CD4-positive, alpha-beta T cell treated with Interleukin-4 for 4 hours (primary cell): ENCODE measurements around the gene CDK16.

ENCODE experiments used
- DNase-seq: peaks from one replicate; pipeline ENCODE4 v3.0.0-alpha.2; 2020

Gene CDK16

GRCh38 chrX:47209508-47210238 lies 8.8 kb upstream of the CDK16 start:
- DNase-seq = no peak

GRCh38 chrX:47210661-47211425 lies 7.6 kb upstream of the CDK16 start:
- DNase-seq = no peak

GRCh38 chrX:47212381-47213293 lies 5.8 kb upstream of the CDK16 start:
- no peak for DNase-seq

DNA sequence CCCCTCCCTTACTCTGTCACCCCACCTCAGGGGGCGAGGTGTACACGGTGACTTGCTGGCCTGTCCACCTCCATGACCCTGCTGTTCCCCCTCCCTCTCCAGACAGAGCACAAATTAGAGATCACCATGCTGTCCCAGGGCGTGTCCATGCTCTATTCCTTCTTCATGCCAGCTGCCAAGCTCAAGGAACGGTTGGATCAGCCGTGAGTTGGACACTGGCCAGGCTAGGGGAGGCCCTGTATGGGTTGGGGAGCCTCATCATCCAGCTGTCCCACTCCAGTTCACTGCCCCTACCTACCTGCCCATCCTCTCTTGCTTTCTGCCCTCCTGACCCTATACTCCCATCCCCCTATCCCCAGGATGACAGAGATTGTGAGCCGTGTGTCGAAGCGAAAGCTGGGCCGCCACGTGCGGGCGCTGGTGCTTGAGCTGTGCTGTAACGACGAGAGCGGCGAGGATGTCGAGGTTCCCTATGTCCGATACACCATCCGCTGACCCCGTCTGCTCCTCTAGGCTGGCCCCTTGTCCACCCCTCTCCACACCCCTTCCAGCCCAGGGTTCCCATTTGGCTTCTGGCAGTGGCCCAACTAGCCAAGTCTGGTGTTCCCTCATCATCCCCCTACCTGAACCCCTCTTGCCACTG lies 3.9 kb upstream of the CDK16 start:
- DNase-seq = no peak

GRCh38 chrX:47215291-47215900 lies 3.1 kb upstream of the CDK16 start:
- DNase-seq = no peak

- DNase-seq = no peak
Measured at GRCh38 chrX:47216393-47216925, 2.0 kb upstream of the CDK16 start.

DNA sequence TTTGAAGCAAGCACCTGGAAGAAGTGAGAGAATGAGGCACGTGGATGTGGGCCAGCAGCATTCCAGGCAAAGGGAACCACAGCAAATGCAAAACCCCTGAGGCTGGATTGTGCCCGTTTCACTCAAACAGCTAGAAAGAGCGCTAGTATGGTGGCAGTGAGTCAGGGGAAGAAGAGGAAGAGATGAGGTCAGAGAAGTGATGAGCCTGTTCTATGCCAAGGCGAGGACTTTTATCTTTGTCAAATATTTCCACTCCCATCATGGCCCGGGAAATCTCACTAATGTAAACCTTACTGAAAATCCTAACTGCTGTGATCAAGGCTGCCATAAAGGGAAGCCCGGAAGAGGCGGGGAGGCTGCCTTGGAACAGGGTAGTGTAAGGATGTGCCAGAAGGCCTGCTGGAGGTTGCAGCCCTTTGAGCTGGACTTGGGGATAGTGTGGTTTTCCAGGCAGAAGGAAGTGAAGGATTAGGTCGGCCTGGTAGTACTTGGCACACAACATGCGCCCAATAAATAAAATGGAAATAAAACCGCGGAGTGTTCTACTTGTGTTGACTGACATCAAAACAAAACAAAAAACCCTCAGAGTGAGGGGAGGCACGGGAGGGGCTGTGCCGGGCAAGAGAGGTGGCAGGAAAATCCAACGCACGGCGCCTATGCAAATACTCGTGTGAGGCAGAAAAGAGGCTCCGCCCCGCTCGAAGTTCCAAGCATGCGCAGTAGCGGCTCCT lies 1.2 kb upstream of the CDK16 start:
- peak; percentile 29 for DNase-seq

DNA sequence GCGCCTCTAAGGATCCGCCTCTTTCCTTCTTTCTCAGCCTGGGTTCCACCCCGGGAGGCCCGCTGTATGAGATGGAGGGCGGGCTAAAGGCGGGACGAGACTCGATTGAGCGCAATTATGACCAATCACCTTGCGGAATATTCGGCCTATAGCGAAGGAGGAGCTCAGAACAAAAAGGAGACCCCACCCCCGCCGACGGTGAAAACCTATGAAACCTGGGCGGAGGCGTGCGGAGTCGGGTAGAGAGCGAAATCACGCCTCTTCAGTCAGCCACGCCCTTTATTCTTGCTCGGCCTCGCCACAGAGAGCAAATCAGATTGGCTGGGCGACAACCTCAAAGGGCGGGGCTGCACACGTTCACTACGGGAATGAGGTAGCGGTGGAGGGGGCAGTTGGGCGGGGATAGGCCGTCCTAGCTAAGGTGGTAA lies 615 bp upstream of the CDK16 start:
- DNase-seq = peak; percentile 99

DNA sequence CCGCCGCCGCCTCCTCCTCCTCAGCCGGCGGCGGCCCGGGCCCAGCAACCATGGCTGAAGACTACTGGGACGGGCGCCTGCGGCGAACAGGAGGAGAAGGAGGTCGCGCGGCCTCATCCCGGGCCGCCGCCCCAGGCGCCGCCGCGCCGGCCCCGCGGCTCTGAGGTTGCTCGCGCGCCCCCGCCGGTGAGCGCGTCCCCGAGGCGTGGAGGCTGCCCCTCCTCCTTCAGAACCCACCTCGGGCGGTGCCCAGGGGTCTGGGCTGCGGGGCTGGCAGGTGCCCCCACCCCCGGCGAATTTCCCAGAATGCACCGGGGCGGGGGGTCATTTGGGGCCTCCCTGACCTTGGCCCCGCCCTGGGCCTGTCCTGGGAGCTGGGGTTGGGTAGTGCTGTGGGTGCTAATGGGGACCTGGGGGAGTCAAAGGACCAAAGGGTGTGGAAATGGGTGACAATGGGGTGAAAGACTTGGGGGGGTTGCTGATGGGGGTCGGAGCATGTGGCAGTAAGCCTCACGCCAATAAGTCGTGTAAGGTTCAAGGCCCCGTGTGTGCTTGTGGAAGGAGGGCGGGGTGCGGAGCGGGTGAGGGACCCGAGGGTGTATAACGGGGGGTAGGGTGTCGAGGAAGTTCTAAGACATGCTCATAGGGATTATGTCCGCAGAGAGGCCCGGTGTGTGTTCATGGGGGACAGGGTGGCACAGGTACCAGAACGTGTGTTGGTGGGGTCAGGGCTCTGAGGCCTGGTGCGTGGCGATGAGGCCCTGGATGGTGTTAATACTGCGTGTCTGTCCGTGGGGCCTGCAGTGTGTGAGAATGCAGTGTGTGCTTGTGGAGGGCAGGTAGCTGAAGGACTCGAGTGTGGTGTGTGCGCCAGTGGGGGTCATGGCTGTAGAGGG lies 687 bp downstream of the CDK16 start:
- DNase-seq = peak; percentile 24

GRCh38 chrX:47221756-47222155 lies 3.3 kb downstream of the CDK16 start:
- no peak for DNase-seq

DNA sequence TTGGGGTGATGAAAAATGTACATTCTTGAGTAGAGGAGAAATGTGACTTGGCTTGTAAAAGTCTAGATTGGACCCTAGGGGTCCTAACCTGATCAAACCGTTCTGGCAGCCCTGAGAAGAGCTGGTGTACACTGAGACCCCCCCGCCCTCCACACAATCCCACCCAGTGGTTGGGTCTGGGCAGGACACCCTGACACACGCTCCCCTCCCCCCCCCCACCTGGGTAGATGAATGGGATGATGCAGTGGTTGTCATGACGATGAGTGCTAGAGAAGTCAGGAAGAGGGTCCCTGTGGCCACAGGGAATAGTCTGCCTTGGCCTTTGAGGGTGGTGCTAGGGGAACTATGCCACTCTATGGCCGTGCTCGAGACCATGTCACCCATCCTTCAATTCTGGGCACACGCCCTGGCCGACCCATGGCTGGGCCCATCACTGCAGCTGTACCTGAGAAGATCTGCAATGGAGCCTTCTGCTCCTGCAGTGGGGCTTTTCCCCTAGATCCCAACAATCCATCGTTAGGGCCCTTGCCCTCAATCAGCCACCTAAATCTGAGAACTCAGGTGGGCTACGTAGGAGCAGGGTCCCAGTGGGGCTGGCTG lies 4.4 kb downstream of the CDK16 start:
- no peak for DNase-seq

DNA sequence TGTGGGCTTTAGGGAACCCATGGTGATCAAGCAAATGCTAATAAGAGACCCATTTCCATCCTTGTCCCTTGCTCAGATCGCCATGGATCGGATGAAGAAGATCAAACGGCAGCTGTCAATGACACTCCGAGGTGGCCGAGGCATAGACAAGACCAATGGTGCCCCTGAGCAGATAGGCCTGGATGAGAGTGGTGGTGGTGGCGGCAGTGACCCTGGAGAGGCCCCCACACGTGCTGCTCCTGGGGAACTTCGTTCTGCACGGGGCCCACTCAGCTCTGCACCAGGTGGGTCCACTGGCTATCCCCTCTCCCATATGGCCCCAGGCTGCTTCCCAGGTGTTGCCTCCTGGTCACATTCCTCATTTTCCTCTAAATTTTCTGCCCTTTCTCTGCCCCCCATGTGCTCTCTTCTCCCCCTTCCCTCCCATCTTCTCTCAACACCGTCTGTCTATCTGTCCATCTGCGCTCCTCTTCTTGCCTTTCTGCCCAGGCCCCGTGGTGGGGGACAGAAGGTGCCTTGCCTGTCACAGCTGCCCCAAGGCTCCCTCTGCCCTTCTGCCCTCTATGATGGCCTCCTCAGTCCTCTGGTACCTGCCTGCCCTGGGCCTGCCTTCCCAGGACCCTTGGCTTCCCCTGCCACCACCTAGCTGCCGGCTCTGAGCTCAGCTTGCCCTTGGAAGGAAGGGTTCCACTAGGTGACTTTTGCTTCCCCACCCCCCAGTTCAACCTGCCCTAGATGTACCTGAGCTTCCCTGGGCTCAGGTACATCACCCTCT lies 5.2 kb downstream of the CDK16 start:
- no peak for DNase-seq

GRCh38 chrX:47224266-47224895 lies 5.9 kb downstream of the CDK16 start:
- no peak for DNase-seq

GRCh38 chrX:47224896-47225290 lies 6.4 kb downstream of the CDK16 start:
- DNase-seq = no peak

GRCh38 chrX:47226071-47226470 lies 7.6 kb downstream of the CDK16 start:
- DNase-seq = no peak

DNA sequence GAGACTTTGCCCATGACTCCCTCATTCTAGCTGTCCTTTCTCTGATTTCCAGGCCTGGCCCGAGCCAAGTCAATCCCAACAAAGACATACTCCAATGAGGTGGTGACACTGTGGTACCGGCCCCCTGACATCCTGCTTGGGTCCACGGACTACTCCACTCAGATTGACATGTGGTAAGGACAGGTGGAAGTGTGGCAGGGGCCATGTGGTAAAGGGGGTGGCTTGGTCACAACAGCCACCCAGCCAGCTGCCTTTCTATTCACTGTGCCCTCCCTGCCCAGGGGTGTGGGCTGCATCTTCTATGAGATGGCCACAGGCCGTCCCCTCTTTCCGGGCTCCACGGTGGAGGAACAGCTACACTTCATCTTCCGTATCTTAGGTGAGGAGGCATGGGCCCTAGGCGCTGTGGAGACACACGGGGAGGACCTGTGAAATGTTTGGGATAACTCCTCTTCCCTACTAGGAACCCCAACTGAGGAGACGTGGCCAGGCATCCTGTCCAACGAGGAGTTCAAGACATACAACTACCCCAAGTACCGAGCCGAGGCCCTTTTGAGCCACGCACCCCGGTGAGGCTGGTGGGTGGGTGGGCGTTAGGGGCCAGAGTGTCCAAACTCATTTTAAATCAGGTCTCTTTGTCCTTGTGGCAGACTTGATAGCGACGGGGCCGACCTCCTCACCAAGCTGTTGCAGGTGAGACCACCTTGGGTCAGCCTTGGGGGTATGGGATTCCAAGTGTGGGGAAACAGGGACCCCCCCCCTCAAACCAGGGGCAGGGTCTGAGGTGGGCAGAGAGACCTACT lies 8.3 kb downstream of the CDK16 start:
- DNase-seq = no peak

- no peak for DNase-seq
Measured at GRCh38 chrX:47227334-47227583, 8.8 kb downstream of the CDK16 start.
